HG03196 (cell line): ENCODE data around the gene MEFV.
A peak's percentile ranks its signal among the peaks of the same experiment; 100 is the strongest.

Experiments used
- ATAC-seq: cut with Tn5 transposase; IDR thresholded peaks from one replicate; pipeline ENCODE4 v1.9.1; 2021; ENCODE audit not compliant: unreplicated experiment

The MEFV gene

DNA sequence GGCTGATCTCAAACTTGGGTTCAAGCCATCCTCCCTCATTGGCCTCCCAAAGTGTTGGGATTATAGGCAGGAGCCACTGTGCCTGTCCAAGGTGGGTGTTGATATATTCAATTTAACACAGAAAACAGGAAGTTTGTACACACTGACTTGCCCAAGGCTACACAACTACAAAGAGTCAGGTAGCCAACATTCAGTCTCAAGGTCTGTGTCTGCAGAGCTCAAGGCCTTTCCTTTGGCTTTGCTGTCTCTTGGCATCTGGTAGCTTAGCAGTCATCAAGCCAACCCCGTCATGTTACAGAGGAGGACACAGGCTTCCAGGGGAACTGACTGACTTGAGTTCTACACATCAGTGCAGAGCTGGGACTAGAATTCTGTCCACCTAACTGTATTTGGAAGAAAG, 11.9 kb upstream of the MEFV start:
- ATAC-seq: no peak

- ATAC-seq: no peak
Observed at GRCh38 chr16:3266873-3267537, 10.6 kb upstream of the MEFV start.

GRCh38 chr16:3264137-3265036, 8.0 kb upstream of the MEFV start:
- peak; percentile 78 for ATAC-seq

DNA sequence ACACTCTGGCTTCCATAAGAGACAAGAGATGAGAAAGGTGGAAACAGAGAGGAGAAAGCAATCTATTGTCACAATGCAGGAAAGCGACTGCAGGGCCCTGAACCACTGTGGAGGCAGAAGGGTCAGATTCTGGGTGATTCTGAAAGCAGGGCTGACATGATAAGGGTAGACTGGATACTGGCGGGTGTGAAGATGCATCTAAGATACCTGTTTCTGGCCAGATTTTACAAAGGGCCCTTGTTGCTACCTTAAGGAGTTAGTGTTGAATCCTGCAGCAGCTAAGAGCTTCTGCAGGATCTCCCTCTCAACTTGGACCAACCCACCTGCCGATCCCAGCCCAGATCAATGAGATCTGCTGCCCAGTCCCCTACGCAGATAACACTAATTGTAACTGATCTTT, 6.1 kb upstream of the MEFV start:
- no peak for ATAC-seq

DNA sequence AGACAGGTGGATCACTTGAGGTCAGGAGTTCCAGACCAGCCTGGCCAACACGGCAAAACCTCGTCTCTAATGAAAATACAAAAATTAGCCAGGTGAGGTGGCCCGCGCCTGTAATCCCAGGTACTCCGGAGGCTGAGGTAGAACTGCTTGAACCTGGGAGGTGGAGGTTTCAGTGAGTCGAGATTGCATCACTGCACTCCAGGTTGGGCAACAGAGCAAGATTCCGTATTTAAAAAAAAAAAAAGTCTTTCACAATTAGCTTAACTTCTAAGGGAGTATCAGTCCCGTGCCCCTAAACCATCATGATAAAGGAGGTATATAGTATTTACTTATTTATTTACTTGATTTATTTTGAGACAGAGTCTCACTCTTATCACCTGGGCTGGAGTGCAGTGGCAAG, 3.4 kb upstream of the MEFV start:
- ATAC-seq: no peak

DNA sequence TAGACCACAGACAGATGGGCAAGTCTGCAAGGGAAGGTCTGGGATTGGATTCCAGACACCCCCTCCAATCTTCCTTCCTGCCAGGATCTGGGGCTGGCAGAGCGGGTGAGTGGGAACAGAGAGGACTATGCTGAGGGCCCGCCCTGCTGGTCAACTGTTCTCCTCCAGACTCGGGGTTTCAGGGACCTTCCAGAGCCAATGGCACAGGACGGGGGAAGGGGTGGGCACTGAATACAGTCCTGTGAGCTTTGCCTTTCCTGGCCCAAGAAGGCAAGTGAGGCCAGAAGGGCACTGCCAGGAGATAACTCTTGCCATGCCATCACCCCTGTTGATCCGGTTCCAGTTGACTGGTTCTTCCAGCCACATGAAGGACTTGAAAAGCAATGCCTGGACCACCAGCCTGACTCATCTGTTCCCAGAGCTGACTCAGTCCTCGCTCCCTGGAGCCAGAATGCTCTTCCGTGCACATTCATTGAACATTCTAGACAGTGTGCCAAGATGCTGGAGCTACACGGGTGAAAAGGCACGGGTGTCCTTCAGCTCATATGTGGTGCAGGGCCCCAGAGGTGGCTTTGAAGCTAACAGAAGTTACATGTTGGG, 533 bp upstream of the MEFV start:
- ATAC-seq: no peak

DNA sequence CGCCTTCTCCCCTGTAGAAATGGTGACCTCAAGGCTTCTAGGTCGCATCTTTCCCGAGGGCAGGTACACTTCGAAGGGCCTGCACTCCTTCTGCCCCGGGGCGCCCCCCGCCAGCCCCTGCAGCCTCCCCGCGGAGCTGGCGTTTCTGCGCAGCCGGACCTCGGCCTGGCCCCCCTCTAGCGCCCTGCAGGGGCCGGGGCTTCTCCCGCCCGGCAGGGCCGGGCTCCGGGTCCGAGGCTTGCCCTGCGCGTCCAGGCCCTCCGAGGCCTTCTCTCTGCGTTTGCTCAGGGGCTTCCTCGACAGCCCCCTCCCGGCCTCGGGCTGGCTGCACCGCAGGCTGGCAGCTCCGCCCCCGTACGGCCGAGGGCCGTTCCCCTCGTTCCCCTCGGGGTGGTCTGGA, 2.1 kb downstream of the MEFV start:
- ATAC-seq: no peak

DNA sequence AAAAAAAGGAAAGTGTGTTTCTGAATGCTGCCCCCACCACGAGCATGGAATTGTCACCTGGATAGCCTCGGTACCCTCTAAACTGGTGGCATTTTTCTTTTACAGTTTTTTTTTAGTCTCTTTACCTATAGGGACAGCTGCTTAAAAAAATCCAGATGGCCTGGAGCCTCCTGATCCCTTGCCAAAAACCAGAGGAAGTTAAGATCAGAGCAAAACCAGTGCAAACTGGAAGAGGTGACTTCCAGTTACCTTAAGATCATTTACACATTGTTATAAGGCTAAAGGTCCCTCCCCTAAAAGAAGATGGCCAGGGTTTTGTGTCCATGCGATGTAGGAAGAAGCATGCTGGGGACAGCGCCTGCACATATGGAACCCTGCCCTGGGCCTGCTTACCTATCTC, 3.5 kb downstream of the MEFV start:
- ATAC-seq: no peak

DNA sequence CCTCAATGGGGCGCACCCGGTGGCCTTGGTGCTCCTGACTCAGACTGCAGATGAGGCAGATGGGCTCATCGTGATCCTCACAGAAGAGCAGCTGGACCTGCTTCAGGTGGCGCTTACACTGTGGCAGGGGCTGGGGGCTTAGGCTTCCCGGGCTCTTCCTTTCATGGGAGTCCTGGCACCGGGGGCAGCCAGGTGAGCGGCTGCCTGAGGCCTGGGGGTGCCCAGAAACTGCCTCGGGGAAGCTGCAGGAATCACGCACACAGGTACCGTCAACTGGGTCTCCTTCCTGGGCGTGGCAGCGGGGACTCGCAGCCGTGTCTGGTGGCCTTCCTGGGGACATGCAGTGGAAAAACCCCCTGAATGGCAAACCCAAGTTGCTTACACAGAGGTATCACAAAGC, 7.0 kb downstream of the MEFV start:
- ATAC-seq: no peak

DNA sequence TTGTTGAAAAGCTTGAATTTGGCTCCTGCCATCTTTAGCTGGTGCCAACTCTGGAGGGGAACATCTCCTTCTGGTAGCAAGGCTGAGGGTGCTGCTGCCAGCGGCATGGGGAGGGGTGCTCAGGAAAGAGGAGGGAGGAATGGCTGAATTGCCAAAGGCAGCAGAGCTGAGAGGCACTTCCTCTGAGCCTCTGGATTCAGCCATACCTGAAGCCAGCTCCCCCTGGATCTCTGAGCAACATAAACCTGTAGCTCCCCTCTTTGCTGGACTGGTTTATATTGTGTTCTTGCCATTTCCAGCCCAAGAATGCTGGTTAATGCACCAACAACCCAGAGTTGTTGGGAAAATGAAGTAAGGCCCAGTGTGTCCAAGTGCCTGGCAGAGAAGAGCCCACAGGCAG, 7.4 kb downstream of the MEFV start:
- no peak for ATAC-seq

DNA sequence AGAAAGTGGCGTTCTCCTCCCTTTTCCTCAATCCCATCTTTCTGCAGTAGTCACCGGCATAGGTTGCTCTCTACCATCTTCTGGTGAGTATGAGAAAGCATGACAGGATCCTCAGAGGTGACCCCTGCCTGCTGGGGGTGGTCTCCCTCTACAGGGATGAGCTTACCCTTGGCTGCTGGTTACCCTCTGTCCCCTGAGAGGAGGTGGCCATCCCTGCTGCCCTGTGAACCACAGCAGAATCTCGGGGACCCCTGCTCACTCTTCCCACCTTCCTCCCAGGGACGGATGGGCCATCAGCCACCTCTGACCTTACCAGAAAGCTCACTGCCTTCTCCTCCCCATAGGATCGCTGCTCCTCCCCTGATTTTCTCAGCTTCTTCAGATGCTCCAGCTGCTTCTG, 7.8 kb downstream of the MEFV start:
- no peak for ATAC-seq

- ATAC-seq: no peak
Observed at GRCh38 chr16:3246876-3247275, 9.6 kb downstream of the MEFV start.

DNA sequence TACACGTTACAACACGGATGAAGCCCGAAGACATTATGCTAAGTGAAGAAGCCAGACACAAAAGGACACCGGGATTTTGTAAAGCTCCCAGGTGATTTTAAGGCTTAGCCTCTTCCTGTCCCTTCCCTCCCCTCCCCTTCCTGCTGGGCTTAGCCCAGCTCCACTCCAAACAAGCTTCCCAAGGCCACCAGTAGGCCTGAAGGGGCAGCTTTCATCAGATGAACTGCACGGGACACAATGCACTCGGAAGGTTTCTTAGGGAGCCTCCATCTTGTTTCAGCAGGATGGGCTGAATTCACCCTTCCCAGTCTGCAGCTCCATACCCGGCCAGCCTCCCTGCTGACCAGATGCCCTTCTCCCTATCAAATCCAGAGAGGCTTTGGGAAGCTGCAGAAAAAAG, 10.4 kb downstream of the MEFV start:
- no peak for ATAC-seq

- ATAC-seq: no peak
Observed at GRCh38 chr16:3243882-3244281, 12.6 kb downstream of the MEFV start.

DNA sequence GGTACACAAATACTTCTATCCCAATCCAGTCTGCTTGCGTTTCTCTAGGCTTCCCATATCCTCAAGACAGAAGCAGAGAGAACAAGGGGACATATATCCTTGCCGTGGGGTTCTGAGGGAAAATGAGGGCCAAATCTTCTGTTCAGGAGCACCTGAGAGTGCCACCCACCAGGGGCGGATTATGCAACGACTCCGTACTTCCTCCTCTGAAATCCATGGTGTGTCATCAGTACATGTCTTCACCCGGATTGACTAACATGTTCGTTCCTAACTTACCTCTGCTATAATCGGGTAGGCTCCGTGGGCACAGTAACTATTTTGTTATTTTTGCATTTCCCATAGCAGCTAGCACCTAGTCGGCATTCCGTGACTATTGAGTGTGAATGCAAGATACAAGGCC, 13.7 kb downstream of the MEFV start:
- no peak for ATAC-seq

GRCh38 chr16:3241761-3242160, 14.7 kb downstream of the MEFV start:
- no peak for ATAC-seq

GRCh38 chr16:3235856-3236669, 20.4 kb downstream of the MEFV start:
- ATAC-seq: no peak

- peak; percentile 92 for ATAC-seq
Observed at GRCh38 chr16:3234857-3235561, 21.4 kb downstream of the MEFV start, which contains the start of gene ZNF200. TSS of gene ZNF200 (minus strand) at chr16:3235158. CDS start at chr16:3233755, 1,403 bp downstream.

GRCh38 chr16:3234543-3234856, 21.9 kb downstream of the MEFV start:
- no peak for ATAC-seq

GRCh38 chr16:3223913-3224515, 32.4 kb downstream of the MEFV start:
- no peak for ATAC-seq
